K562 (cell line): ENCODE data around the gene RABIF. TPM values are rescaled to one million over a fixed set of nuclear protein-coding genes. Genes with fewer than 3 reads are reported as not detected.
A peak's percentile ranks its signal among the peaks of the same experiment; 100 is the strongest.

Experiments used
- ATAC-seq: fragments of 200-7000 bp; cut with Tn5 transposase; 3 replicates; pipeline ENCODE4 v1.9.1; 2020; ENCODE audit warnings: moderate library complexity
- BruUV-seq: library from RNA; stranded (reverse); fragments of 400-500 nt; replicated peaks from 2 replicates; lab custom pipeline; 2021; lab: Mats Ljungman, UMichigan
- CTCF ChIA-PET: fragments of 300-600 bp; formaldehyde crosslinking; extraction: SDS; loops from one replicate; lab custom pipeline; 2021; ENCODE audit warnings: low intra/inter-chr PET ratio; lab: Yijun Ruan, JAX
- POLR2A ChIA-PET: fragments of 300-600, 350-650 bp; sonication (Branson Sonifier 250); formaldehyde crosslinking; extraction: SDS; loops from one replicate; lab custom pipeline; 2021; ENCODE audit warnings: antibody characterized with exemption, inconsistent platforms; lab: Yijun Ruan, JAX
- DNase-seq, 4 experiments: peaks; one replicate each; pipeline versions ENCODE4 v3.0.0 to v3.0.0-alpha.2; 2011 to 2018; ENCODE audit warnings: low spot score in 3 of 4, mixed read lengths in 3 of 4; ENCODE audit errors: extremely low read depth in 1 of 4
- FAIRE-seq: peaks from 2 replicates; lab custom pipeline; 2011; peaks lifted over from hg19 to GRCh38; lab: Jason Lieb, UNC
- H2AFZ ChIP-seq: 2 replicates; pipeline ENCODE4 v1.6.0; 2011; ENCODE audit warnings: low read depth, low read length, control low read depth, inconsistent platforms
- H3K27ac ChIP-seq: fragments of 200-600 bp; 3 replicates; pipeline ENCODE4 v1.8.0; 2011; ENCODE audit warnings: low read depth, mild to moderate bottlenecking, control low read depth, inconsistent platforms, low read length, moderate library complexity, mixed read lengths; ENCODE audit errors: extremely low read depth
- H3K27me3 ChIP-seq, 2 experiments: fragments of 300-600 bp in 1 of 2; 2 replicates in 1 of 2; 3 replicates in 1 of 2; pipeline versions ENCODE4 v1.6.0 to v1.8.0; 2011; ENCODE audit warnings: inconsistent platforms in 2 of 2, low read length in 2 of 2, mild to moderate bottlenecking in 1 of 2, mixed read lengths in 1 of 2, moderate library complexity in 1 of 2; ENCODE audit not compliant: control insufficient read depth in 2 of 2, insufficient read depth in 2 of 2
- H3K36me3 ChIP-seq: fragments of 300-600 bp; 3 replicates; pipeline ENCODE4 v1.8.0; 2011; ENCODE audit warnings: mild to moderate bottlenecking, low read length, inconsistent platforms; ENCODE audit not compliant: control insufficient read depth, insufficient read depth
- H3K4me1 ChIP-seq, 2 experiments: fragments of 200-600 bp in 1 of 2; replicated peaks in 1 of 2; 2 replicates in 1 of 2; 3 replicates in 1 of 2; pipeline versions ENCODE4 v1.5.1 to v1.8.0; 2011; ENCODE audit warnings: inconsistent platforms in 2 of 2, low read length in 2 of 2, mild to moderate bottlenecking in 1 of 2, mixed read lengths in 1 of 2, moderate library complexity in 1 of 2; ENCODE audit not compliant: control insufficient read depth in 2 of 2, insufficient read depth in 2 of 2
- H3K4me2 ChIP-seq: 2 replicates; pipeline ENCODE4 v1.6.1; 2011; ENCODE audit warnings: low read length, control low read depth, inconsistent platforms, mixed read lengths; ENCODE audit not compliant: insufficient read depth
- H3K4me3 ChIP-seq: fragments of 200-600 bp; sonication (generic), shearing (Covaris generic); 2 replicates; pipeline ENCODE4 v1.5.1; 2016; ENCODE audit warnings: control low read depth, inconsistent platforms
- H3K79me2 ChIP-seq: fragments of 200-600 bp; 3 replicates; pipeline ENCODE4 v1.8.0; 2011; ENCODE audit warnings: low read length, inconsistent platforms; ENCODE audit not compliant: control insufficient read depth, insufficient read depth
- H3K9ac ChIP-seq, 2 experiments: 2 replicates each; pipeline versions ENCODE4 v1.6.0 to v1.6.1; 2011; ENCODE audit warnings: low read depth in 2 of 2, low read length in 2 of 2, control low read depth in 1 of 2, inconsistent platforms in 1 of 2, mild to moderate bottlenecking in 1 of 2, mixed read lengths in 1 of 2; ENCODE audit not compliant: insufficient read depth in 1 of 2
- H3K9me1 ChIP-seq: one replicate; pipeline ENCODE4 v1.6.0; 2011; ENCODE audit warnings: inconsistent platforms, mild to moderate bottlenecking, low read length, moderate library complexity; ENCODE audit not compliant: control insufficient read depth, insufficient read depth
- H3K9me3 ChIP-seq: replicated peaks from 2 replicates; pipeline ENCODE4 v1.5.1; 2011; ENCODE audit warnings: low read depth, low read length, inconsistent platforms; ENCODE audit not compliant: control insufficient read depth, insufficient read depth
- H4K20me1 ChIP-seq: replicated peaks from 2 replicates; pipeline ENCODE4 v1.6.1; 2011; ENCODE audit warnings: low read length, inconsistent platforms, mixed read lengths; ENCODE audit not compliant: control insufficient read depth, insufficient read depth
- CC2D1A ChIP-seq: fragments of 450-650 bp; IDR thresholded peaks from 2 replicates; pipeline ENCODE4 v1.6.1; 2017; ENCODE audit warnings: mild to moderate bottlenecking
- FUS ChIP-seq: fragments of 200-400 bp; formaldehyde crosslinking; optimal IDR thresholded peaks from 2 replicates; pipeline ENCODE3; 2017; ENCODE audit warnings: low read depth, low read length
- GABPA ChIP-seq: fragments of 200-800 bp; sonication (Bioruptor generic); conservative IDR thresholded peaks from 2 replicates; pipeline ENCODE4 v1.6.1; 2016; ENCODE audit warnings: low read depth, missing genetic modification characterization, missing compliant biosample characterization
- PRMT5 ChIP-seq: sonication (generic); formaldehyde crosslinking; IDR thresholded peaks from 2 replicates; pipeline ENCODE4 v1.5.0; 2020; ENCODE audit warnings: missing genetic modification reagents
- RREB1 ChIP-seq: fragments of 250-450 bp; sonication (Bioruptor Pico); IDR thresholded peaks from 2 replicates; pipeline ENCODE4 v1.4.0; 2020
- TAL1 ChIP-seq: fragments of 450-650 bp; IDR thresholded peaks from 2 replicates; pipeline ENCODE4 v1.6.1; 2016; ENCODE audit warnings: mild to moderate bottlenecking
- XRCC4 ChIP-seq: IDR thresholded peaks from one replicate; pipeline ENCODE4 v1.6.1; 2011; ENCODE audit not compliant: insufficient read depth, insufficient read length; ENCODE audit errors: extremely low read depth
- ZBTB17 ChIP-seq: fragments of 450-650 bp; formaldehyde crosslinking; IDR thresholded peaks from 2 replicates; pipeline ENCODE4 v1.4.0; 2020; ENCODE audit warnings: mild to moderate bottlenecking
- ZNF589 ChIP-seq: fragments of 200-800 bp; sonication (Bioruptor generic); IDR thresholded peaks from 2 replicates; pipeline ENCODE4 v1.6.1; 2016; ENCODE audit warnings: low read depth, missing genetic modification characterization, missing compliant biosample characterization
- ZNF592 ChIP-seq: fragments of 450-650 bp; IDR thresholded peaks from 2 replicates; pipeline ENCODE4 v1.6.1; 2017; ENCODE audit warnings: antibody characterized with exemption, mild to moderate bottlenecking
- ZNF655 ChIP-seq: fragments of 250-450 bp; sonication (Bioruptor Pico); IDR thresholded peaks from 2 replicates; pipeline ENCODE4 v1.5.0; 2021
- ZNF695 ChIP-seq: fragments of 450-650 bp; formaldehyde crosslinking; IDR thresholded peaks from 2 replicates; pipeline ENCODE4 v1.4.0; 2020; ENCODE audit warnings: mild to moderate bottlenecking, moderate library complexity
- WGBS: fragments of 100-300 bp; shearing (Covaris generic); methylation state at CpG from one replicate; pipeline ENCODE4 v1.1.6; 2016; ENCODE audit warnings: low coverage, mixed read lengths; ENCODE audit not compliant: insufficient coverage; ENCODE audit errors: missing lambda C conversion rate; 5-methylcytosine and 5-hydroxymethylcytosine counted together
- in situ Hi-C: fragments of 300-500 bp; cut with MboI; formaldehyde crosslinking; loops from 4 replicates; pipeline ENCODE4 v1.15.0; 2018; ENCODE audit warnings: inconsistent platforms, mixed read lengths
- intact Hi-C: fragments of 100-400 bp; cut with micrococcal nuclease; formaldehyde crosslinking; loops from 2 replicates; pipeline ENCODE4 v1.14.2; 2022
- polyA plus RNA-seq, 8 experiments: library from polyadenylated mRNA; depleted of rRNA in 4 of 8; stranded (reverse) in 5 of 8; unstranded in 3 of 8; fragments of >200 nt; fragmentation: Nextera tagmentation in 2 of 8; fragmentation: Illumina TruSeq in 1 of 8; extraction: Ambion mirVana in 2 of 8; extraction: Trizol in 1 of 8; gene quantifications; 2 replicates each; pipeline versions ENCODE4 v1.2.1 to v1.2.3, GENCODE V29; 2011 to 2014; ENCODE audit warnings: inconsistent platforms in 1 of 8, missing spikeins in 1 of 8
- total RNA-seq, 7 experiments: library from RNA; depleted of rRNA in 6 of 7; stranded (reverse); fragments of >200 nt in 6 of 7; fragmentation: Illumina TruSeq in 2 of 7; extraction: Trizol in 2 of 7; gene quantifications; 2 replicates each; pipeline versions ENCODE4 v1.2.1 to v1.2.3, GENCODE V29; 2011 to 2021; ENCODE audit warnings: low replicate concordance in 1 of 7

Gene RABIF
- total and polyA plus RNA-seq, 9 of the 15 experiments (the other 6 are each of a cell fraction or from before 2014, with no cell fraction given): 7.4 to 20.1 (median 11.0) TPM

- Histone ChIP-seq H3K4me3 (no peak overlapping the region), H2AFZ (no peak overlapping the region), H3K79me2 (no peaks in the 10 kb centered on the region), H3K27ac (no peak overlapping the region), H3K27me3 (peaks cover 0 to 7% of the 10 kb centered on the region in 2 experiments; a peak in 1 of 5 replicates), H3K36me3 (no peaks in the 10 kb centered on the region), H3K9me1 (no peaks in the 10 kb centered on the region), H3K9me3 (no peaks in the 10 kb centered on the region), H3K9ac (peak overlapping the region in 1 of 2 experiments; percentile 70; a peak in 1 of 4 replicates), H4K20me1 (no peaks in the 10 kb centered on the region), H3K4me1 (no peaks in the 10 kb centered on the region; a peak in 1 of 5 replicates), H3K4me2 (no peak overlapping the region)
- ATAC-seq (no peak), FAIRE-seq (no peak), DNase-seq (no peak)
- ChIA-PET POLR2A (interaction anchor here (1.2 kb wide), 1 partner anchor 18 kb away, joined by 3 read pairs; no protein-coding TSS in a partner anchor), CTCF (no interaction called here)
- BruUV-seq: no TSS peak
- in situ Hi-C loops: no loop called here
- WGBS: 62% methylated on average over 11 of the region's 11 CpGs
- intact Hi-C loops: no loop called here
- no peak for TF ChIP-seq ZNF695 (CRISPR knock-in tag)
- TF ChIP-seq GABPA (tag): no peak
- no peak for TF ChIP-seq CC2D1A
- no peak for TF ChIP-seq TAL1
- no peak for TF ChIP-seq ZNF592
- no peak for TF ChIP-seq ZNF655
- no peak for TF ChIP-seq RREB1
- TF ChIP-seq ZBTB17: no peak
- TF ChIP-seq ZNF589: no peak
- no peak for TF ChIP-seq FUS
- no peak for TF ChIP-seq XRCC4
- TF ChIP-seq PRMT5 (CRISPR knock-in tag): no peak
Observed at GRCh38 chr1:202843081-202843480, 45.9 kb downstream of the RABIF start.
